ENCODE data around the gene PLPP4.

The PLPP4 gene

GRCh38 chr10:120456626-120457430 is at the start of gene PLPP4:
Gene PLPP4 (plus strand): TSS chr10:120457227. CDS start chr10:120457306, 79 bp downstream.
- DNase-seq (ENCODE audit: low read depth in 3 of 3): peak in 1 of 3 experiments; percentile 8

GRCh38 chr10:120409816-120410215 is 47.2 kb upstream of the PLPP4 start:
- DNase-seq (ENCODE audit: low read depth in 3 of 3): no peak

GRCh38 chr10:120414946-120415345 is 42.1 kb upstream of the PLPP4 start:
- DNase-seq (ENCODE audit: low read depth in 3 of 3): no peak

GRCh38 chr10:120415709-120416330 is 41.2 kb upstream of the PLPP4 start:
- no peak for DNase-seq (ENCODE audit: low read depth in 3 of 3)

GRCh38 chr10:120420421-120420820 is 36.6 kb upstream of the PLPP4 start:
- no peak for DNase-seq (ENCODE audit: low read depth in 3 of 3)

- no peak for DNase-seq (ENCODE audit: low read depth in 3 of 3)
These were observed 35.8 kb upstream of the PLPP4 start for GRCh38 chr10:120421250-120421649.

GRCh38 chr10:120422457-120422856 is 34.6 kb upstream of the PLPP4 start:
- no peak for DNase-seq (ENCODE audit: low read depth in 3 of 3)

- peak in 1 of 3 experiments; percentile 12 for DNase-seq (ENCODE audit: low read depth in 3 of 3)
These were observed 33.4 kb upstream of the PLPP4 start for GRCh38 chr10:120423431-120424197.

GRCh38 chr10:120424198-120424464 is 32.9 kb upstream of the PLPP4 start:
- DNase-seq (ENCODE audit: low read depth in 3 of 3): no peak

- DNase-seq (ENCODE audit: low read depth in 3 of 3): no peak
These were observed 30.7 kb upstream of the PLPP4 start for GRCh38 chr10:120426306-120426705.

GRCh38 chr10:120428754-120429153 is 28.3 kb upstream of the PLPP4 start:
- DNase-seq (ENCODE audit: low read depth in 3 of 3): no peak

GRCh38 chr10:120429395-120429794 is 27.6 kb upstream of the PLPP4 start:
- DNase-seq (ENCODE audit: low read depth in 3 of 3): no peak

GRCh38 chr10:120431251-120431651 is 25.8 kb upstream of the PLPP4 start:
- no peak for DNase-seq (ENCODE audit: low read depth in 3 of 3)

- no peak for DNase-seq (ENCODE audit: low read depth in 3 of 3)
These were observed 24.8 kb upstream of the PLPP4 start for GRCh38 chr10:120432209-120432608.

- no peak for DNase-seq (ENCODE audit: low read depth in 3 of 3)
These were observed 23.9 kb upstream of the PLPP4 start for GRCh38 chr10:120433141-120433540.

GRCh38 chr10:120436439-120437112 is 20.5 kb upstream of the PLPP4 start:
- no peak for DNase-seq (ENCODE audit: low read depth in 3 of 3)

- DNase-seq (ENCODE audit: low read depth in 3 of 3): no peak
These were observed 19.5 kb upstream of the PLPP4 start for GRCh38 chr10:120437541-120437940.

GRCh38 chr10:120451968-120452367 is 5.1 kb upstream of the PLPP4 start:
- DNase-seq (ENCODE audit: low read depth in 3 of 3): no peak

- DNase-seq (ENCODE audit: low read depth in 3 of 3): no peak
These were observed 3.7 kb upstream of the PLPP4 start for GRCh38 chr10:120453319-120453718.

- no peak for DNase-seq (ENCODE audit: low read depth in 3 of 3)
These were observed 3.1 kb upstream of the PLPP4 start for GRCh38 chr10:120453886-120454285.

- no peak for DNase-seq (ENCODE audit: low read depth in 3 of 3)
These were observed 2.0 kb upstream of the PLPP4 start for GRCh38 chr10:120455004-120455403.

- no peak for DNase-seq (ENCODE audit: low read depth in 3 of 3)
These were observed 1.4 kb upstream of the PLPP4 start for GRCh38 chr10:120455606-120456005.

Data from stimulated activated CD4-positive, alpha-beta T cell treated with anti-CD3 and anti-CD28 coated beads, TNF-alpha, amount 100 ng/mL, for 24 hours (primary cell).